H1 (cell line): Measurements from ENCODE around the gene AGGF1.
"Not testable (repeated sequence)": the region's sequence is repeated elsewhere in the genome, so short reads cannot be mapped to it uniquely, and the experiment has no call there.

Experiments
- ASH2L ChIP-seq: fragments of 200-600, 300-600 bp; sonication (generic); IDR thresholded peaks from one replicate; pipeline ENCODE4 v1.7.1; 2017; ENCODE audit warnings: low read length
- CREB1 ChIP-seq: IDR thresholded peaks from 2 replicates; pipeline ENCODE4 v1.6.1; 2012; ENCODE audit warnings: inconsistent platforms
- EZH2 ChIP-seq: fragments of 200-600 bp; sonication (generic); IDR thresholded peaks from 2 replicates; pipeline ENCODE4 v1.7.1; 2012; ENCODE audit warnings: low read depth, mild to moderate bottlenecking, moderate library complexity, low read length, inconsistent platforms; ENCODE audit not compliant: severe bottlenecking
- POLR2A ChIP-seq, 2 experiments: IDR thresholded peaks; 1 replicate in 1 of 2; 2 replicates in 1 of 2; pipeline ENCODE4 v1.6.1; 2011; ENCODE audit warnings: low read depth in 2 of 2, low read length in 2 of 2, mild to moderate bottlenecking in 2 of 2; ENCODE audit errors: control extremely low read depth in 1 of 2
- POLR2AphosphoS5 ChIP-seq: IDR thresholded peaks from 2 replicates; pipeline ENCODE4 v1.6.1; 2011; ENCODE audit warnings: low read depth, low read length
- RAD21 ChIP-seq, 2 experiments: IDR thresholded peaks in 1 of 2; conservative IDR thresholded peaks in 1 of 2; 2 replicates each; pipeline ENCODE4 v1.6.1; 2011; ENCODE audit warnings: low read depth in 2 of 2, low read length in 2 of 2, improper control_type of control experiment in 1 of 2, inconsistent platforms in 1 of 2, mild to moderate bottlenecking in 1 of 2, moderate library complexity in 1 of 2
- TF ChIP-seq, protein P1 (sequence below), 3 experiments: IDR thresholded peaks; 1 replicate in 2 of 3; 2 replicates in 1 of 3; pipeline versions ENCODE4 v1.5.1 to v1.6.1; 2011; ENCODE audit warnings: low read length in 3 of 3, mild to moderate bottlenecking in 3 of 3, inconsistent platforms in 2 of 3, low read depth in 1 of 3, moderate library complexity in 1 of 3; ENCODE audit not compliant: insufficient read depth in 1 of 3; ENCODE audit errors: control extremely low read depth in 1 of 3

GRCh38 chr5:76993436-76993835, 36.8 kb upstream of the AGGF1 start:
- TF ChIP-seq, protein P1, sequence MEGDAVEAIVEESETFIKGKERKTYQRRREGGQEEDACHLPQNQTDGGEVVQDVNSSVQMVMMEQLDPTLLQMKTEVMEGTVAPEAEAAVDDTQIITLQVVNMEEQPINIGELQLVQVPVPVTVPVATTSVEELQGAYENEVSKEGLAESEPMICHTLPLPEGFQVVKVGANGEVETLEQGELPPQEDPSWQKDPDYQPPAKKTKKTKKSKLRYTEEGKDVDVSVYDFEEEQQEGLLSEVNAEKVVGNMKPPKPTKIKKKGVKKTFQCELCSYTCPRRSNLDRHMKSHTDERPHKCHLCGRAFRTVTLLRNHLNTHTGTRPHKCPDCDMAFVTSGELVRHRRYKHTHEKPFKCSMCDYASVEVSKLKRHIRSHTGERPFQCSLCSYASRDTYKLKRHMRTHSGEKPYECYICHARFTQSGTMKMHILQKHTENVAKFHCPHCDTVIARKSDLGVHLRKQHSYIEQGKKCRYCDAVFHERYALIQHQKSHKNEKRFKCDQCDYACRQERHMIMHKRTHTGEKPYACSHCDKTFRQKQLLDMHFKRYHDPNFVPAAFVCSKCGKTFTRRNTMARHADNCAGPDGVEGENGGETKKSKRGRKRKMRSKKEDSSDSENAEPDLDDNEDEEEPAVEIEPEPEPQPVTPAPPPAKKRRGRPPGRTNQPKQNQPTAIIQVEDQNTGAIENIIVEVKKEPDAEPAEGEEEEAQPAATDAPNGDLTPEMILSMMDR (IDR thresholded peaks at IDR 0.05; ENCODE audit: control extremely low read depth in 1 of 3, insufficient read depth in 1 of 3, low read depth in 1 of 3, low read length in 3 of 3), result not testable (repeated sequence)
- TF ChIP-seq ASH2L; EZH2; POLR2AphosphoS5; CREB1; RAD21 (IDR thresholded peaks at IDR 0.05 in 1 of 2, conservative IDR thresholded peaks at IDR 0.05 in 1 of 2; ENCODE audit: low read depth in 2 of 2, low read length in 2 of 2); POLR2A (IDR thresholded peaks at IDR 0.05; ENCODE audit: control extremely low read depth in 1 of 2, low read depth in 2 of 2, low read length in 2 of 2): not testable (repeated sequence)
